IMR-90 (cell line): Measurements from ENCODE around the gene SIGLEC11. TPM values are rescaled to one million over a fixed set of nuclear protein-coding genes. Genes with fewer than 3 reads are reported as not detected.

Source experiments
- ATAC-seq: fragments of 200-7000 bp; cut with Tn5 transposase; 2 replicates; pipeline ENCODE4 v1.9.1; 2020; ENCODE audit warnings: low read depth, mild to moderate bottlenecking, moderate library complexity
- BruUV-seq: library from RNA; stranded (reverse); fragments of 400-500 nt; replicated peaks from 2 replicates; lab custom pipeline; 2021; lab: Mats Ljungman, UMichigan
- CTCF ChIA-PET: fragments of 300-600 bp; formaldehyde crosslinking; extraction: SDS; loops from one replicate; lab custom pipeline; 2021; ENCODE audit warnings: antibody characterized with exemption; lab: Yijun Ruan, JAX
- POLR2A ChIA-PET: fragments of 300-600 bp; sonication (Branson Sonifier 250); formaldehyde crosslinking; loops from one replicate; lab custom pipeline; 2022; ENCODE audit warnings: antibody characterized with exemption; ENCODE audit not compliant: unreplicated experiment; lab: Charles Lee
- DNase-seq: peaks from one replicate; pipeline ENCODE4 v3.0.0; 2013
- H2AFZ ChIP-seq: replicated peaks from 2 replicates; pipeline ENCODE3; 2013; ENCODE audit warnings: low read length, mild to moderate bottlenecking; ENCODE audit not compliant: poor library complexity
- H2AK5ac ChIP-seq: 2 replicates; pipeline ENCODE4 v1.6.1; 2013; ENCODE audit warnings: low read depth, low read length, inconsistent platforms
- H2AK9ac ChIP-seq: replicated peaks from 2 replicates; pipeline ENCODE3; 2013; ENCODE audit warnings: mild to moderate bottlenecking, low read depth, low read length, moderate library complexity; ENCODE audit not compliant: poor library complexity
- H2BK120ac ChIP-seq: 2 replicates; pipeline ENCODE4 v1.6.1; 2013; ENCODE audit warnings: low read depth, low read length, inconsistent platforms
- H2BK15ac ChIP-seq: 3 replicates; pipeline ENCODE4 v1.6.1; 2013; ENCODE audit warnings: low read depth, low read length, inconsistent platforms
- H2BK20ac ChIP-seq: 2 replicates; pipeline ENCODE4 v1.6.1; 2013; ENCODE audit warnings: low read depth, mild to moderate bottlenecking, inconsistent platforms, low read length, moderate library complexity
- H2BK5ac ChIP-seq: 2 replicates; pipeline ENCODE4 v1.6.1; 2013; ENCODE audit warnings: mild to moderate bottlenecking, low read depth, low read length, inconsistent platforms; ENCODE audit not compliant: poor library complexity, severe bottlenecking
- H3K14ac ChIP-seq: replicated peaks from 2 replicates; pipeline ENCODE4 v1.6.1; 2013; ENCODE audit warnings: low read depth, low read length, inconsistent platforms
- H3K18ac ChIP-seq: 2 replicates; pipeline ENCODE4 v1.6.1; 2013; ENCODE audit warnings: low read depth, low read length, control low read depth
- H3K23ac ChIP-seq: 2 replicates; pipeline ENCODE4 v1.6.1; 2013; ENCODE audit warnings: low read depth, low read length, inconsistent platforms
- H3K27ac ChIP-seq: 2 replicates; pipeline ENCODE4 v1.5.1; 2013; ENCODE audit warnings: mild to moderate bottlenecking, control low read depth, low read length; ENCODE audit not compliant: insufficient read depth
- H3K27me3 ChIP-seq: 2 replicates; pipeline ENCODE4 v1.6.1; 2013; ENCODE audit warnings: low read length; ENCODE audit not compliant: control insufficient read depth, insufficient read depth
- H3K36me3 ChIP-seq: 2 replicates; pipeline ENCODE4 v1.6.1; 2013; ENCODE audit warnings: low read length, mixed read lengths; ENCODE audit not compliant: control insufficient read depth, insufficient read depth
- H3K4ac ChIP-seq: 2 replicates; pipeline ENCODE4 v1.6.1; 2013; ENCODE audit warnings: low read depth, low read length, inconsistent platforms
- H3K4me1 ChIP-seq: 2 replicates; pipeline ENCODE4 v1.6.1; 2013; ENCODE audit warnings: low read length, mixed read lengths; ENCODE audit not compliant: control insufficient read depth, insufficient read depth
- H3K4me2 ChIP-seq: 2 replicates; pipeline ENCODE4 v1.6.1; 2013; ENCODE audit warnings: low read depth, mild to moderate bottlenecking, control low read depth, low read length, moderate library complexity
- H3K4me3 ChIP-seq: 2 replicates; pipeline ENCODE4 v1.5.1; 2013; ENCODE audit warnings: low read depth, mild to moderate bottlenecking, control low read depth, low read length, moderate library complexity; ENCODE audit not compliant: insufficient read depth
- H3K56ac ChIP-seq: 2 replicates; pipeline ENCODE4 v1.6.1; 2013; ENCODE audit warnings: low read length, inconsistent platforms; ENCODE audit not compliant: insufficient read depth; ENCODE audit errors: extremely low read depth
- H3K79me1 ChIP-seq, 2 experiments: 2 replicates each; pipeline ENCODE4 v1.6.1; 2013; ENCODE audit warnings: low read length in 2 of 2, inconsistent platforms in 1 of 2, low read depth in 1 of 2
- H3K9ac ChIP-seq: 2 replicates; pipeline ENCODE4 v1.6.1; 2013; ENCODE audit warnings: low read depth, low read length, control low read depth
- H3K9me1 ChIP-seq: 2 replicates; pipeline ENCODE4 v1.6.1; 2013; ENCODE audit warnings: low read length, inconsistent platforms; ENCODE audit not compliant: insufficient read depth
- H3K9me3 ChIP-seq: 2 replicates; pipeline ENCODE4 v1.6.1; 2013; ENCODE audit warnings: low read length; ENCODE audit not compliant: control insufficient read depth, insufficient read depth
- H4K20me1 ChIP-seq: 2 replicates; pipeline ENCODE4 v1.6.1; 2013; ENCODE audit warnings: low read length, inconsistent platforms; ENCODE audit not compliant: insufficient read depth
- H4K5ac ChIP-seq: 2 replicates; pipeline ENCODE4 v1.6.1; 2013; ENCODE audit warnings: mild to moderate bottlenecking, low read depth, low read length, control low read depth
- H4K8ac ChIP-seq, 2 experiments: 2 replicates each; pipeline ENCODE4 v1.6.1; 2013; ENCODE audit warnings: low read depth in 2 of 2, low read length in 2 of 2, control low read depth in 1 of 2, inconsistent platforms in 1 of 2
- H4K91ac ChIP-seq: 2 replicates; pipeline ENCODE4 v1.6.1; 2013; ENCODE audit warnings: low read depth, low read length, inconsistent platforms; ENCODE audit not compliant: insufficient read depth
- BHLHE40 ChIP-seq: fragments of 150-350 bp; IDR thresholded peaks from 2 replicates; pipeline ENCODE4 v1.6.1; 2016; ENCODE audit warnings: mild to moderate bottlenecking, low read depth, low read length
- CEBPB ChIP-seq: IDR thresholded peaks from 2 replicates; pipeline ENCODE4 v1.6.1; 2012; ENCODE audit warnings: low read depth, low read length, improper control_type of control experiment
- CHD1 ChIP-seq: IDR thresholded peaks from 2 replicates; pipeline ENCODE4 v1.6.1; 2012; ENCODE audit warnings: low read depth, low read length, improper control_type of control experiment
- FOS ChIP-seq: fragments of 150-350 bp; IDR thresholded peaks from 2 replicates; pipeline ENCODE4 v1.6.1; 2016; ENCODE audit warnings: low read depth, low read length
- MAFK ChIP-seq: IDR thresholded peaks from 2 replicates; pipeline ENCODE4 v1.6.1; 2012; ENCODE audit warnings: low read depth, low read length, improper control_type of control experiment
- MXI1 ChIP-seq: IDR thresholded peaks from 2 replicates; pipeline ENCODE4 v1.6.1; 2012; ENCODE audit warnings: low read depth, mild to moderate bottlenecking, low read length, moderate library complexity, borderline replicate concordance
- POLR2A ChIP-seq: IDR thresholded peaks from 2 replicates; pipeline ENCODE4 v1.6.1; 2012; ENCODE audit warnings: mild to moderate bottlenecking, low read depth, low read length
- RAD21 ChIP-seq: IDR thresholded peaks from 2 replicates; pipeline ENCODE4 v1.6.1; 2012; ENCODE audit warnings: low read length, improper control_type of control experiment
- RCOR1 ChIP-seq: IDR thresholded peaks from 2 replicates; pipeline ENCODE4 v1.6.1; 2012; ENCODE audit warnings: mild to moderate bottlenecking, low read length, improper control_type of control experiment; ENCODE audit not compliant: insufficient replicate concordance
- RFX5 ChIP-seq: IDR thresholded peaks from 2 replicates; pipeline ENCODE4 v1.8.0; 2012; ENCODE audit warnings: low read depth, mild to moderate bottlenecking, low read length, moderate library complexity
- WGBS, 2 experiments: methylation state at CpG; one replicate each; pipeline versions ENCODE4 v1.1.5 to v1.1.7; 2013; ENCODE audit warnings: missing lambda C conversion rate in 2 of 2; ENCODE audit not compliant: insufficient read length in 1 of 2; ENCODE audit errors: extremely low coverage in 2 of 2; 5-methylcytosine and 5-hydroxymethylcytosine counted together
- dilution Hi-C: fragments of 300-500 bp; cut with HindIII; formaldehyde crosslinking; loops from one replicate; pipeline ENCODE4 v1.14.3; 2018; ENCODE audit warnings: low sequenced_read_pairs; ENCODE audit not compliant: unreplicated experiment
- in situ Hi-C: fragments of 300-500 bp; cut with MboI; formaldehyde crosslinking; loops from 3 replicates; pipeline ENCODE4 v1.14.3; 2019; ENCODE audit warnings: low sequenced_read_pairs, inconsistent platforms, mixed read lengths
- intact Hi-C: fragments of 100-400 bp; cut with micrococcal nuclease; formaldehyde crosslinking; loops from 2 replicates; pipeline ENCODE4 v1.10.0; 2022
- polyA plus RNA-seq, 3 experiments: library from polyadenylated mRNA; depleted of rRNA; stranded (reverse); fragments of >200 nt; gene quantifications; 2 replicates each; pipeline ENCODE4 v1.2.3, GENCODE V29; 2012; ENCODE audit warnings: low replicate concordance in 1 of 3
- total RNA-seq: library from RNA; depleted of rRNA; stranded (reverse); fragments of >200 nt; gene quantifications from 2 replicates; pipeline ENCODE4 v1.2.3, GENCODE V29; 2012
- TF ChIP-seq, protein P1 (sequence below): fragments of 150-350 bp; IDR thresholded peaks from 2 replicates; pipeline ENCODE4 v1.6.1; 2016; ENCODE audit warnings: low read depth, mild to moderate bottlenecking, low read length, moderate library complexity, borderline replicate concordance

SIGLEC11 gene
- total and polyA plus RNA-seq, 2 of the 4 experiments (the other 2 are of a cell fraction), result not detected

- Histone ChIP-seq H3K79me1 (peaks cover 15 to 79% of the 10 kb centered on the region in 2 experiments), H3K36me3 (peaks cover 63% of the 10 kb centered on the region), H4K5ac (no peak overlapping the region), H2BK120ac (no peak overlapping the region), H3K4me1 (peaks cover 3% of the 10 kb centered on the region), H3K27me3 (no peaks in the 10 kb centered on the region), H3K23ac (no peak overlapping the region), H2AK5ac (no peak overlapping the region), H3K4me2 (no peak overlapping the region), H4K91ac (no peak overlapping the region), H3K18ac (no peak overlapping the region), H2AK9ac (peak overlapping the region; percentile 8), H2AFZ (no peak overlapping the region), H3K4me3 (no peak overlapping the region), H2BK20ac (no peak overlapping the region), H3K14ac (no peak overlapping the region), H2BK5ac (no peak overlapping the region), H3K9me3 (no peaks in the 10 kb centered on the region), H3K56ac (no peak overlapping the region), H4K20me1 (peaks cover 36% of the 10 kb centered on the region), H3K9me1 (peaks cover 15% of the 10 kb centered on the region), H3K9ac (no peak overlapping the region), H3K4ac (no peak overlapping the region), H3K27ac (no peak overlapping the region), H2BK15ac (no peak overlapping the region), H4K8ac (no peak overlapping the region)
- dilution Hi-C loops (no loop called here), in situ Hi-C loops (no loop called here), intact Hi-C loops (no loop called here)
- peak; percentile 52 for DNase-seq
- TF ChIP-seq BHLHE40 (no peak), CEBPB (no peak), CHD1 (no peak), MXI1 (no peak), MAFK (no peak), POLR2A (no peak), RCOR1 (no peak), FOS (no peak), RAD21 (no peak), RFX5 (no peak)
- TF ChIP-seq, protein P1, sequence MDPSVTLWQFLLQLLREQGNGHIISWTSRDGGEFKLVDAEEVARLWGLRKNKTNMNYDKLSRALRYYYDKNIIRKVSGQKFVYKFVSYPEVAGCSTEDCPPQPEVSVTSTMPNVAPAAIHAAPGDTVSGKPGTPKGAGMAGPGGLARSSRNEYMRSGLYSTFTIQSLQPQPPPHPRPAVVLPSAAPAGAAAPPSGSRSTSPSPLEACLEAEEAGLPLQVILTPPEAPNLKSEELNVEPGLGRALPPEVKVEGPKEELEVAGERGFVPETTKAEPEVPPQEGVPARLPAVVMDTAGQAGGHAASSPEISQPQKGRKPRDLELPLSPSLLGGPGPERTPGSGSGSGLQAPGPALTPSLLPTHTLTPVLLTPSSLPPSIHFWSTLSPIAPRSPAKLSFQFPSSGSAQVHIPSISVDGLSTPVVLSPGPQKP, result no peak
- no TSS peak for BruUV-seq
- 89% methylated on average over 5 of the region's 9 CpGs; no CpG with 5 or more reads in 1 of the 2 experiments for WGBS, 2 experiments
- POLR2A ChIA-PET, result no interaction called here
- CTCF ChIA-PET, result no interaction called here
- ATAC-seq, result no peak
Observed at GRCh38 chr19:49911381-49912145, 49.4 kb downstream of the SIGLEC11 start.
